Gastrocnemius medialis (tissue), 4 donors: Measurements from ENCODE around the gene NFIA.

Experiments
- POLR2A ChIP-seq, 2 donors: fragments of 450-650 bp; IDR thresholded peaks; one replicate each; pipeline ENCODE4 v1.6.1; 2017; ENCODE audit warnings: antibody characterized with exemption in 2 of 2, mild to moderate bottlenecking in 2 of 2, moderate library complexity in 2 of 2
- TF ChIP-seq, protein P1 (sequence below), 5 experiments: fragments of 450-650 bp in 3 of 5; fragments of 200-600 bp in 2 of 5; sonication (generic) in 2 of 5; IDR thresholded peaks in 4 of 5; conservative IDR thresholded peaks in 1 of 5; 1 replicate in 4 of 5; 2 replicates in 1 of 5; pipeline ENCODE4 v1.5.1; 2016 to 2019; ENCODE audit warnings: antibody characterized with exemption in 5 of 5, mild to moderate bottlenecking in 3 of 5, moderate library complexity in 3 of 5

DNA sequence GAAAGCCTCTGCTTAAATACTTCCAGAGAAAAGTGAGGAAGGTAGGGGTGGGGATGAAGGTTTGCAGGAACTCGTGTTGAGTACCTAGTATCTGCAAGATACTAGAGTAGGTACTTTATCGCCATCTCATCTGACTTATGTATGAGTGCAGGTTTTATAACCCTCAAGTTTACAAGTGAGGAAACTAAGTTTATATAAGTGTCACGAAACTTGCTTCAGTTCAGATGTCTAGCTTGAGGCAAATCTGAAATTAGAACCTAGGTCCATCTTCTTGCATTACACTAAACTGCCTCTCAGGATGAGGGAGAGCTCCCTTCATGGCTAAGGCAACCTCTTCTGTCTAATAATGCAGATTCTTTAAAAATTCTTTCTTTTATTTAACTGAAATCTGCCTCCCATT, 43.5 kb downstream of the NFIA start:
- TF ChIP-seq, protein P1, sequence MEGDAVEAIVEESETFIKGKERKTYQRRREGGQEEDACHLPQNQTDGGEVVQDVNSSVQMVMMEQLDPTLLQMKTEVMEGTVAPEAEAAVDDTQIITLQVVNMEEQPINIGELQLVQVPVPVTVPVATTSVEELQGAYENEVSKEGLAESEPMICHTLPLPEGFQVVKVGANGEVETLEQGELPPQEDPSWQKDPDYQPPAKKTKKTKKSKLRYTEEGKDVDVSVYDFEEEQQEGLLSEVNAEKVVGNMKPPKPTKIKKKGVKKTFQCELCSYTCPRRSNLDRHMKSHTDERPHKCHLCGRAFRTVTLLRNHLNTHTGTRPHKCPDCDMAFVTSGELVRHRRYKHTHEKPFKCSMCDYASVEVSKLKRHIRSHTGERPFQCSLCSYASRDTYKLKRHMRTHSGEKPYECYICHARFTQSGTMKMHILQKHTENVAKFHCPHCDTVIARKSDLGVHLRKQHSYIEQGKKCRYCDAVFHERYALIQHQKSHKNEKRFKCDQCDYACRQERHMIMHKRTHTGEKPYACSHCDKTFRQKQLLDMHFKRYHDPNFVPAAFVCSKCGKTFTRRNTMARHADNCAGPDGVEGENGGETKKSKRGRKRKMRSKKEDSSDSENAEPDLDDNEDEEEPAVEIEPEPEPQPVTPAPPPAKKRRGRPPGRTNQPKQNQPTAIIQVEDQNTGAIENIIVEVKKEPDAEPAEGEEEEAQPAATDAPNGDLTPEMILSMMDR (IDR thresholded peaks at IDR 0.05 in 4 of 5, conservative IDR thresholded peaks at IDR 0.05 in 1 of 5), result no peak
- TF ChIP-seq POLR2A (IDR thresholded peaks at IDR 0.05), result no peak
